ENCODE data around the gene IBTK.

DNA sequence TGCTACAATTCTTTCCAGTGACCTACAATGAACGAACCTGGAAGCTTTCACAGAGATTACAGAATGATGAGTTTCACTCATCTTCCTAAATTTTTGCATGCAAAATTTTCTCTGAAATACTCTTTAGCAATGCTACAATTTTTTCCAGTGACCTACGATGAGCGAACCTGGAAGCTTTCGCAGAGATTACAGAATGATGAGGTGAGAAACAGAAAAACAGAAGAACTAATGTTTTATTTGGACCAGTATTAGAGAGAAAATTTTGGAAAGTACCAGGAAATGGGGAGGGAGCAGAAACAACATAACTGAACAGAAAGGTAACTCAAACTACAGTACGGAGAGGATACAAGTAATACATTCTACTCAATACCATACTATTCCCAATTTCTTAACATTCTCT lies 75.0 kb downstream of the IBTK start:
- TF ChIP-seq POLR2A (IDR thresholded peaks at IDR 0.05) (no peak), POLR2AphosphoS5 (IDR thresholded peaks at IDR 0.05) (no peak)
- TF ChIP-seq, protein P1, sequence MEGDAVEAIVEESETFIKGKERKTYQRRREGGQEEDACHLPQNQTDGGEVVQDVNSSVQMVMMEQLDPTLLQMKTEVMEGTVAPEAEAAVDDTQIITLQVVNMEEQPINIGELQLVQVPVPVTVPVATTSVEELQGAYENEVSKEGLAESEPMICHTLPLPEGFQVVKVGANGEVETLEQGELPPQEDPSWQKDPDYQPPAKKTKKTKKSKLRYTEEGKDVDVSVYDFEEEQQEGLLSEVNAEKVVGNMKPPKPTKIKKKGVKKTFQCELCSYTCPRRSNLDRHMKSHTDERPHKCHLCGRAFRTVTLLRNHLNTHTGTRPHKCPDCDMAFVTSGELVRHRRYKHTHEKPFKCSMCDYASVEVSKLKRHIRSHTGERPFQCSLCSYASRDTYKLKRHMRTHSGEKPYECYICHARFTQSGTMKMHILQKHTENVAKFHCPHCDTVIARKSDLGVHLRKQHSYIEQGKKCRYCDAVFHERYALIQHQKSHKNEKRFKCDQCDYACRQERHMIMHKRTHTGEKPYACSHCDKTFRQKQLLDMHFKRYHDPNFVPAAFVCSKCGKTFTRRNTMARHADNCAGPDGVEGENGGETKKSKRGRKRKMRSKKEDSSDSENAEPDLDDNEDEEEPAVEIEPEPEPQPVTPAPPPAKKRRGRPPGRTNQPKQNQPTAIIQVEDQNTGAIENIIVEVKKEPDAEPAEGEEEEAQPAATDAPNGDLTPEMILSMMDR (IDR thresholded peaks at IDR 0.05): no peak

Data from sigmoid colon (tissue), 4 donors.